ENCODE measurements around the gene ACTR3C. TPM values are rescaled to one million over a fixed set of nuclear protein-coding genes. Genes with fewer than 3 reads are reported as not detected.

The ACTR3C gene
- total and polyA plus RNA-seq, 12 donors, result 6.6 to 50.0 (median 26.0) TPM

- H3K27me3 ChIP-seq, result no peaks in the 10 kb centered on the region
- no peak overlapping the region for H3K27ac ChIP-seq
- H3K4me1 ChIP-seq (replicated peaks in 1 of 2), result peaks cover 0 to 3% of the 10 kb centered on the region in 2 donors
- intact Hi-C loops (cut with DNase I), result loop anchor here in 1 of 2 donors (10.0 kb wide), 1 partner anchor 58 kb away; no protein-coding TSS in a partner anchor
- no peak for DNase-seq
- no peaks in the 10 kb centered on the region for H3K36me3 ChIP-seq (replicated peaks in 1 of 2)
- H3K9me3 ChIP-seq (replicated peaks in 1 of 3), result no peaks in the 10 kb centered on the region
- TF ChIP-seq CTCF (IDR thresholded peaks at IDR 0.05) (peak; percentile 46 to 77 (median 56)), POLR2A (IDR thresholded peaks at IDR 0.05) (no peak)
- WGBS, 4 donors, result 20 to 30% (median 25%) methylated on average over 6 of the region's 6 CpGs
- no peak overlapping the region for H3K4me3 ChIP-seq
Measured at GRCh38 chr7:150356265-150356897, 33.0 kb upstream of the ACTR3C start.

GRCh38 chr7:150355666-150356059, 32.3 kb upstream of the ACTR3C start:
- peaks cover 0 to 3% of the 10 kb centered on the region in 2 donors for H3K4me1 ChIP-seq (replicated peaks in 1 of 2)
- intact Hi-C loops (cut with DNase I), result loop anchor here in 1 of 2 donors (10.0 kb wide), 1 partner anchor 59 kb away; no protein-coding TSS in a partner anchor
- H3K9me3 ChIP-seq (replicated peaks in 1 of 3), result no peaks in the 10 kb centered on the region
- no peak overlapping the region for H3K4me3 ChIP-seq
- H3K27me3 ChIP-seq, result no peaks in the 10 kb centered on the region
- TF ChIP-seq POLR2A (IDR thresholded peaks at IDR 0.05) (no peak), CTCF (IDR thresholded peaks at IDR 0.05) (no peak)
- H3K36me3 ChIP-seq (replicated peaks in 1 of 2), result no peaks in the 10 kb centered on the region
- WGBS, 4 donors, result 80 to 90% (median 85%) methylated on average over 1 of the region's 1 CpG
- peak overlapping the region in 3 of 5 donors; percentile 32 to 41 (median 38) for H3K27ac ChIP-seq
- no peak for DNase-seq

GRCh38 chr7:150351587-150352194, 28.3 kb upstream of the ACTR3C start:
- Histone ChIP-seq H3K27ac (no peak overlapping the region), H3K36me3 (replicated peaks in 1 of 2) (no peaks in the 10 kb centered on the region), H3K9me3 (replicated peaks in 1 of 3) (no peaks in the 10 kb centered on the region), H3K4me1 (replicated peaks in 1 of 2) (peaks cover 0 to 3% of the 10 kb centered on the region in 2 donors), H3K4me3 (no peak overlapping the region), H3K27me3 (no peaks in the 10 kb centered on the region)
- intact Hi-C loops (cut with DNase I), result loop anchor here (5.0 to 10.0 kb wide), 2 partner anchors 63 to 66 kb away; no protein-coding TSS in a partner anchor
- TF ChIP-seq POLR2A (IDR thresholded peaks at IDR 0.05), result no peak
- TF ChIP-seq CTCF (IDR thresholded peaks at IDR 0.05), result no peak
- WGBS, 4 donors, result 68 to 78% (median 76%) methylated on average over 8 of the region's 8 CpGs
- no peak for DNase-seq

GRCh38 chr7:150346922-150347321, 23.6 kb upstream of the ACTR3C start:
- Histone ChIP-seq H3K27me3 (no peaks in the 10 kb centered on the region), H3K27ac (no peak overlapping the region), H3K9me3 (replicated peaks in 1 of 3) (no peaks in the 10 kb centered on the region), H3K36me3 (replicated peaks in 1 of 2) (no peaks in the 10 kb centered on the region), H3K4me1 (replicated peaks in 1 of 2) (peaks cover 0 to 4% of the 10 kb centered on the region in 2 donors), H3K4me3 (no peak overlapping the region)
- no peak for TF ChIP-seq POLR2A (IDR thresholded peaks at IDR 0.05)
- TF ChIP-seq CTCF (IDR thresholded peaks at IDR 0.05), result no peak
- DNase-seq, result no peak
- intact Hi-C loops (cut with DNase I), result no loop called here
- 91 to 95% (median 93%) methylated on average over 5 of the region's 5 CpGs for WGBS, 4 donors

Measured in adrenal gland (tissue), 12 donors.